Calu3 (cell line): ENCODE data around the gene EMD. TPM values are rescaled to one million over a fixed set of nuclear protein-coding genes. Genes with fewer than 3 reads are reported as not detected.

Experiments used
- BruUV-seq: library from RNA; stranded (reverse); fragments of 400-500 nt; replicated peaks from 2 replicates; lab custom pipeline; 2021; lab: Mats Ljungman, UMichigan
- CTCF ChIA-PET: fragments of 300-600 bp; sonication (Branson Sonifier 250); formaldehyde crosslinking; loops from one replicate; lab custom pipeline; 2022; ENCODE audit warnings: antibody characterized with exemption; lab: Charles Lee
- DNase-seq: peaks from one replicate; pipeline ENCODE4 v3.0.0; 2022
- H3K27ac Mint-ChIP-seq: one replicate; pipeline ENCODE4 v1.8.0; 2022; ENCODE audit warnings: mixed read lengths; ENCODE audit not compliant: unreplicated experiment
- H3K27me3 Mint-ChIP-seq: one replicate; pipeline ENCODE4 v1.8.0; 2022; ENCODE audit warnings: mixed read lengths; ENCODE audit not compliant: unreplicated experiment
- H3K36me3 Mint-ChIP-seq: one replicate; pipeline ENCODE4 v1.8.0; 2022; ENCODE audit warnings: mild to moderate bottlenecking, moderate library complexity, mixed read lengths; ENCODE audit not compliant: insufficient read depth, unreplicated experiment
- H3K4me1 Mint-ChIP-seq: one replicate; pipeline ENCODE4 v1.8.0; 2022; ENCODE audit warnings: mild to moderate bottlenecking, low read depth, mixed read lengths; ENCODE audit not compliant: unreplicated experiment
- H3K4me3 Mint-ChIP-seq: one replicate; pipeline ENCODE4 v1.8.0; 2022; ENCODE audit warnings: mild to moderate bottlenecking, low read depth, moderate library complexity, mixed read lengths; ENCODE audit not compliant: unreplicated experiment
- H3K9me3 Mint-ChIP-seq: one replicate; pipeline ENCODE4 v1.8.0; 2022; ENCODE audit warnings: low read depth, mixed read lengths; ENCODE audit not compliant: unreplicated experiment
- intact Hi-C: fragments of 100-400 bp; cut with micrococcal nuclease; formaldehyde crosslinking; loops from one replicate; pipeline ENCODE4 v1.10.0; 2022; ENCODE audit not compliant: unreplicated experiment
- total RNA-seq: library from RNA; stranded (reverse); gene quantifications from 2 replicates; pipeline ENCODE4 v1.2.3, GENCODE V29; 2022
- TF ChIP-seq, protein P1 (sequence below): fragments of 200-600 bp; IDR thresholded peaks from one replicate; pipeline ENCODE4 v1.8.0; 2022; ENCODE audit warnings: antibody characterized with exemption; ENCODE audit not compliant: unreplicated experiment

Gene EMD
- total RNA-seq, 1 experiment from 2014 or later: 75.1 TPM

DNA sequence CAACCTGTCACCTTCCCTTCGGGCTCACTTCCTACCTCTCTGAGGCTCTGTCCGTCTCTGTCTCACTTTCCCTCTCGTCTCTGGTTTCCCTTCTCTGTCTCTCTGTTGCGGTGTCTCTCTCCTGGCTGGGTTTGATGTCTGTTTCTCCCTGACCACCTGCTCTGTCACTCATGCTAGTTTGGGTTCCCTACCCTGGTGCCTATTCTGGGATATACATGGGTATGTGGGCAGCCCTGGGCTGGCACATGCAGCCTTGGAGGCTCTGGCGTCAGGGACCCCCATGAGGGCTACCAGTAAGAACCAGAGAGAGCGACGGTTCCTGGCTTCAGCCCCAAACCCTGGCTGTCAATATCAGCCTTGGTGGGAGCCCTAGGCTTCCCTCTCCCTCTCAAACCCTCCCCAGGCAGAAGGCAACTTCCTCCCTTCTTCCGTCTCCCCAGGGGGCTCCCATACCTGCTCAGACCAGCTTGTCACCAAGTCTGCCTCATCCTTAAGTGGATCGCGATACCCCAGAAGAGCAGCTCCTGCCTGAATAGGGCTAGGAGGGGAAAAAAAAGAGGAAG, 29.6 kb downstream of the EMD start:
- peak overlapping the region; percentile 81 for H3K4me3 Mint-ChIP-seq
- no peaks in the 10 kb centered on the region for H3K9me3 Mint-ChIP-seq
- CTCF ChIA-PET: interaction anchor here (1.0 to 2.0 kb wide), 2 partner anchors 15 to 35 kb away, joined by 3 to 7 read pairs; no protein-coding TSS in a partner anchor
- TF ChIP-seq, protein P1, sequence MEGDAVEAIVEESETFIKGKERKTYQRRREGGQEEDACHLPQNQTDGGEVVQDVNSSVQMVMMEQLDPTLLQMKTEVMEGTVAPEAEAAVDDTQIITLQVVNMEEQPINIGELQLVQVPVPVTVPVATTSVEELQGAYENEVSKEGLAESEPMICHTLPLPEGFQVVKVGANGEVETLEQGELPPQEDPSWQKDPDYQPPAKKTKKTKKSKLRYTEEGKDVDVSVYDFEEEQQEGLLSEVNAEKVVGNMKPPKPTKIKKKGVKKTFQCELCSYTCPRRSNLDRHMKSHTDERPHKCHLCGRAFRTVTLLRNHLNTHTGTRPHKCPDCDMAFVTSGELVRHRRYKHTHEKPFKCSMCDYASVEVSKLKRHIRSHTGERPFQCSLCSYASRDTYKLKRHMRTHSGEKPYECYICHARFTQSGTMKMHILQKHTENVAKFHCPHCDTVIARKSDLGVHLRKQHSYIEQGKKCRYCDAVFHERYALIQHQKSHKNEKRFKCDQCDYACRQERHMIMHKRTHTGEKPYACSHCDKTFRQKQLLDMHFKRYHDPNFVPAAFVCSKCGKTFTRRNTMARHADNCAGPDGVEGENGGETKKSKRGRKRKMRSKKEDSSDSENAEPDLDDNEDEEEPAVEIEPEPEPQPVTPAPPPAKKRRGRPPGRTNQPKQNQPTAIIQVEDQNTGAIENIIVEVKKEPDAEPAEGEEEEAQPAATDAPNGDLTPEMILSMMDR: no peak
- no peak for DNase-seq
- peaks cover 58% of the 10 kb centered on the region for H3K36me3 Mint-ChIP-seq
- peak overlapping the region; percentile 72 for H3K27ac Mint-ChIP-seq
- peaks cover 19% of the 10 kb centered on the region for H3K4me1 Mint-ChIP-seq
- intact Hi-C loops: loop anchor here (5.0 kb wide), 1 partner anchor 84 kb away; the partner anchor contains the start of gene SLC10A3
- H3K27me3 Mint-ChIP-seq: no peaks in the 10 kb centered on the region
- BruUV-seq: no TSS peak

DNA sequence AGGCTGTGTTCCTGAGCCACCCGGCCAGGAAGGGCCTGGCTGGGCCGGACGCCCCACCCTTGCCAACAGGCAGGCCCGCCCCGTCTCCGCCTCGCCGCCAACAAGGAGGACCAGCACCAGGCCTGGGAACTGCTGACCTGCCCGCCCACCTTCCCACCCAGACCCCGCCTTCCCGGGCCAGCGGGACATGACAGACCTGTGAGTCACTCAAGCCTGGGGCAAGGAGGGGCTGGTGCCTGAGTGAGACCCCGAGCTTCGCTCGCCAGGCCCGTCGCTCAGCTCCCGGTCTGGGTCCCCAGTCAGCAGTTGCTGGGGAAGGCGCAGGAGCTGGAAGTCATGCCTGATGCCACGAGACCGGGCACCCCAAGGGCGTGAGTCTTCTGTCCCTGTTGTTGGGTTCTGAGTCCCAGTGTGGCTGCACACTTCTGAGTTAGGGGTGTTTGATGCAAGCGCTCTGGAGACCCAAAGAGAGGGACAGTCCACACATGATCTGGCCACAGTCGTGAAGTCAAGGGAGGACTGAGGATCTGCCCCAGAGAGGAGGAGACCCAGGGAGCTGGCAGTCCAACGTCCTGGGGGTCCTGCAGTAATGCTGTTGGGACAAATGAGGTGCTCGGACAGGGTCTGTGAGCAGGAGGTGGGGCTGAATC, 30.3 kb downstream of the EMD start, which contains the start of gene DNASE1L1:
TSS of gene DNASE1L1 (minus strand) at position 33 of the 650 bp plus-strand sequence. CDS start 3,686 bp downstream, outside the sequence.
- TF ChIP-seq, protein P1: no peak
- intact Hi-C loops: loop anchor here (5.0 kb wide), 1 partner anchor 83 kb away; the partner anchor contains the start of gene SLC10A3
- no peaks in the 10 kb centered on the region for H3K9me3 Mint-ChIP-seq

DNA sequence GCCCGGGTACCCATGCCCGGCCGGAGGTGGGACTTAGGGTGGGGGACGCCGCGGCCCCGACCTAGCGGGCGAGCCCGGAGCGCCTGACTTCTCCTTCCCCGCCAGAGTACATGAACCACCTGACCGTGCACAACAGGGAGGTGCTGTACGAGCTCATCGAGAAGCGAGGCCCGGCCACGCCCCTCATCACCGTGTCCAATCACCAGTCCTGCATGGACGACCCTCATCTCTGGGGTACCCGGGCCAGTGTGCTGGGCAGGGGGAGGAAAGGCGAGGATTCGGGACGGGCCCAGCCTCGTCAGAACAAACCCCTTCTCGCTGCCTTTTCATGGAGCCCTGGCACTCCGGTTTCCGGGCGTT, 32.9 kb downstream of the EMD start:
- TF ChIP-seq, protein P1: no peak
- no peak overlapping the region for H3K27ac Mint-ChIP-seq
- H3K27me3 Mint-ChIP-seq: no peaks in the 10 kb centered on the region
- intact Hi-C loops: no loop called here
- H3K9me3 Mint-ChIP-seq: no peaks in the 10 kb centered on the region
- peak; percentile 60 for DNase-seq
- H3K4me3 Mint-ChIP-seq: peak overlapping the region; percentile 86
- no TSS peak for BruUV-seq
- H3K4me1 Mint-ChIP-seq: peaks cover 19% of the 10 kb centered on the region
- CTCF ChIA-PET: interaction anchor here (0.5 to 1.5 kb wide), 3 partner anchors 98 to 1181 kb away, joined by 3 to 4 read pairs (median 3); no protein-coding TSS in a partner anchor
- peaks cover 55% of the 10 kb centered on the region for H3K36me3 Mint-ChIP-seq

More for the DNA sequence above, 30.3 kb downstream of the EMD start, which contains the start of gene DNASE1L1:
- CTCF ChIA-PET: interaction anchor here (1.0 to 2.0 kb wide), 2 partner anchors 14 to 36 kb away, joined by 3 to 7 read pairs; no protein-coding TSS in a partner anchor
- Mint-ChIP-seq H3K27me3 (no peaks in the 10 kb centered on the region), H3K4me3 (peak within 1 kb of the TSS; percentile 81), H3K36me3 (peaks cover 56% of the 10 kb centered on the region), H3K4me1 (peaks cover 19% of the 10 kb centered on the region), H3K27ac (peak within 1 kb of the TSS; percentile 72)
- no TSS peak for BruUV-seq
- peak; percentile 95 for DNase-seq

DNA sequence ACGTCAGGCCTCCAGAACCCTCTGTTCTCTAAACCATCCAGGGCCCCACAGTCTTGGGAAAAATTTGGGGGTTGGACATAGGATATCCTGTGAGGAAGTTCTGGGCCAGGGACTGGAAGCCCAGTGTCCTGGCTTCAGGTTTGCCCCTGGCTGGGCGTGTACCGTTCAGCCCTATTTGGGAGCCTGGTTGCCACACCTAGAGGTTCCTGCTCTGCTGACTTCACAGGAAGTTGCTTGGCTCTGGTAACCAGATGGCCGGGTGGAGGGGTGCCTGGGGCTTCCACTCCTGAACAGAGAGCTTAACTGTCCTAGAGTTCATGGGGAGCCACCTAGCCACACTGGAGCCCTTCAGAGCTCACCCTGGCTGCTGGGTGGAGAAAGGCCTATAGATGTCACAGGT, 33.4 kb downstream of the EMD start:
- CTCF ChIA-PET: interaction anchor here (1.5 kb wide), 1 partner anchor 114 kb away, joined by 3 read pairs; no protein-coding TSS in a partner anchor
- no peaks in the 10 kb centered on the region for H3K27me3 Mint-ChIP-seq
- BruUV-seq: no TSS peak

More for the DNA sequence above, 33.4 kb downstream of the EMD start:
- Mint-ChIP-seq H3K4me1 (peaks cover 19% of the 10 kb centered on the region), H3K36me3 (peaks cover 55% of the 10 kb centered on the region), H3K27ac (no peak overlapping the region), H3K4me3 (peak overlapping the region; percentile 86), H3K9me3 (no peaks in the 10 kb centered on the region)
- intact Hi-C loops: no loop called here
- TF ChIP-seq, protein P1: no peak
- DNase-seq: no peak
